Activated T-cell treated with anti-CD3 and anti-CD28 coated beads for 1 hour (primary cell): ENCODE results near the gene IL11.

Experiments
- DNase-seq: peaks from one replicate; pipeline ENCODE4 v3.0.0-alpha.2; 2020; ENCODE audit warnings: low read depth

Gene IL11

DNA sequence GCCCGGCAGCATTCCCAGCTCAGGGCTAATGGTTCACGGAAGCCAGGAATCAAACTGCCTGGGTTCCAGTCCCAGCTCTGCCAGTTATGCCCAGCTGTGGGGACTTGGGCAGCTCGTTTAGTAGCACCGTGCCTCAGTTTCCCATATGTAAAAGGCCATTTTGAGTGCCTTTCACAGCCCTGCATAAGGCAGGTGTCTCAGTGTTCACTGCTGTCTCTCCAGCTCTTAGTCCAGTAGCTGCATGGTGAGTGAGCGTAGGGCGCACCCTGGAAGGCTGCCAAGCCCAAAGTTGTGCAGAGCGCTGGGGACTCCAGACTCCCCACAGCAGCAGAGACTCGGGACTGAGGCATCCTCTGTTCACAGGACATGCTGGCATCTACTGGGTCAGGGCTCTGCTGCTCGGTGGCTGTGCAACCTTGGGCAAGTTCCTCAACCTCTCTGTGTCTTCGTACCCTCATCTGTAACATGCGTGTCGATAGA, 21.0 kb upstream of the IL11 start:
- DNase-seq, result no peak

DNA sequence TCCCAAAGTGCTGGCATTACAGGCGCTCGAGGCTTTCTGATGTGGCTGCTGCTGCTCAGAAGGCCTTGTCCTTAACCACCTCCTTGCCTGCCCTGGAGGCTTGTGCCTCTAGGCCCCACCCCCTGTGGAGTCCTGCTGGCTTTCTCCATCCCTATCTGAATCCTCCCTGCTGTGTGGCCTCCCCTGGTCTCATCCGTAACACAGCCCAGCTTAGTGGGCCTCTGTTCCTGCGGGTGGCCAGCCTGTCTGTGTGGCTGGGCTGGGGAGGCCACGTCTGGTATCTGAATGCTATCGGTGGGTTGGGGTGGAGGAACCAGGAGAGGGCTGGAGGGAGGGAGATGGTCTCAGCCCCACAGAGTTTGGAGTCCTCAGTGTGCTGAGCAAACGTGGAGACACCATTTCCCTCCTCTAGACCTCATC, 20.2 kb upstream of the IL11 start:
- no peak for DNase-seq

DNA sequence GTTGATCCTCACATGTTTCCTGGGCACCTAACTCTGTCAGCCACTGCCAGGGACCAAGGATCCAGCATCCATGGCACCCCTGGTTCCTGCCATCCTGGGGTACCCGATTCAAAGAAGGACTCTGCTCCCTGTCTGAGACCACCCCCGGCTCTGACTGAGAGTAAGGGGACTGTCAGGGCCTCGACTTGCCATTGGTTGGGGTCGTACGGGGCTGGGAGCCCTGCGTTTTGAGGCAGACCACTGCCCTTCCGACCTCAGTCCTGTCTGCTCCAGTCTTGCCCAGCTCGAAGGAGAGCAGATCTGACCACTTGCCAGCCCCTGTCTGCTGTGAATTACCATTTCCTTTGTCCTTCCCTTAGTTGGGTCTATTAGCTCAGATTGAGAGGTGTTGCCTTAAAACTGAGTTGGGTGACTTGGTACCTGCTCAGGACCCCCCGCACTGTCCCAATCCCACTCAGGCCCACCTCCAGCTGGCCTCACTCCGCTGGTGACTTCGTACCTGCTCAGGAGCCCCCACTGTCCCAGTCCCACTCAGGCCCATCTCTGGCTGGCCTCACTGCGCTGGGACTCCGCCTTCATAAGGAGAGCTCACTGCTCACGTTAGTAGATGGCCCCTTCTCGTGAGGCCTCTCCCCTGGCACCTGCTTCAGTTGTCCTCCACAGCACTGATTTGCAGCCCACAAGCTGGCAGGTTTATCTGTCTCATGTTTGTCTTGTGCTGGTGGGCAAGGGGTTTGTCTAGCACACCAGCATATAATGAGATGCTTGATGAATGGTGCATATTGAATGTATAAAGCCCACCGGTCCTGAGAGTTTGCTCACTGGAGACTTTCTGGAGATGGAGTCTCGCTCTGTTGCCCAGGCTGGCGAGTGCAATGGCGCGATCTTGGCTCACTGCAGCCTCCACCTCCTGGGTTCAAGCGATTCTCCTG, 19.4 kb upstream of the IL11 start:
- no peak for DNase-seq

DNA sequence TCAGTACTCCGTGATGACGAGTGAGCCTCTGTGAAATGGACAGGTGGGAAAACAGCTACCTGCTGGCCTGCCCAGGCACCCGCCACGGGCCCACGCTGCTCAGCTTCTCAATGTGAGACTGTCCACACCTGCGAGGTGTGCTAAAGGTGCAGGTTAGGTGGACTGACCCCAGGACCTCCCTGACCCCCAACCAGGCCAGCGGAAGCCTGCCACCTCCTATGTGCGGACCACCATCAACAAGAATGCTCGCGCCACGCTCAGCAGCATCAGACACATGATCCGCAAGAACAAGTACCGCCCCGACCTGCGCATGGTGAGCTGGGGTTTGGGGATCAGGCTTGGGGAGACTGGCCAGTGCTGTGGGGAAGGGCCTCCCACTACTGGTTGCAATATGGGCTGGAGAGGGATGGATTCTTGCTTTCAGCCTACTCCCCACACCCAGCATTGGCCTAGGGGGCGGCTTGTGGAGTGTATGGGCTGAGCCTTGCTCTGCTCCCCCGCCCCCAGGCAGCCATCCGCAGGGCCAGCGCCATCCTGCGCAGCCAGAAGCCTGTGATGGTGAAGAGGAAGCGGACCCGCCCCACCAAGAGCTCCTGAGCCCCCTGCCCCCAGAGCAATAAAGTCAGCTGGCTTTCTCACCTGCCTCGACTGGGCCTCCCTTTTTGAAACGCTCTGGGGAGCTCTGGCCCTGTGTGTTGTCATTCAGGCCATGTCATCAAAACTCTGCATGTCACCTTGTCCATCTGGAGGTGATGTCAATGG, 17.7 kb upstream of the IL11 start:
- DNase-seq, result no peak

DNA sequence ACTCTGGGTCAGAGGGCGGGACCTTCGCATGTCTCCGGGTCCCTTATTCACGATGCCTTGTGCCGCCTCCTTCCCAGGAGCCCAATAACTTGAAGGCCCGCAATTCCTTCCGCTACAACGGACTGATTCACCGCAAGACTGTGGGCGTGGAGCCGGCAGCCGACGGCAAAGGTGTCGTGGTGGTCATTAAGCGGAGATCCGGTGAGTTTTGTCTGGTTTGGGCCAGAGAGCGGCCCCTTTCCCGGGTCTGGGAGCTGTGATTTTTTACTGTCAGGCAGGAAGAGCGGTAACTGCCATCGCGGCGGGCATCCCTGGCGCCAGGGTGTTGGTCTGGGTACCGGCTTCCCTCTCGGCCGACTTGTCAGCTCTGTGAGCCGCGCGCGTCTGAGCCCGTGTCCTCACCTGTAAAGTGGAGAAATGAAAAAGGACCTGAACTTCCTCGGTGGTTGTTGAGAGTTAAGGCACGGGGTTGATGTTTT, 16.3 kb upstream of the IL11 start:
- DNase-seq, result no peak

DNA sequence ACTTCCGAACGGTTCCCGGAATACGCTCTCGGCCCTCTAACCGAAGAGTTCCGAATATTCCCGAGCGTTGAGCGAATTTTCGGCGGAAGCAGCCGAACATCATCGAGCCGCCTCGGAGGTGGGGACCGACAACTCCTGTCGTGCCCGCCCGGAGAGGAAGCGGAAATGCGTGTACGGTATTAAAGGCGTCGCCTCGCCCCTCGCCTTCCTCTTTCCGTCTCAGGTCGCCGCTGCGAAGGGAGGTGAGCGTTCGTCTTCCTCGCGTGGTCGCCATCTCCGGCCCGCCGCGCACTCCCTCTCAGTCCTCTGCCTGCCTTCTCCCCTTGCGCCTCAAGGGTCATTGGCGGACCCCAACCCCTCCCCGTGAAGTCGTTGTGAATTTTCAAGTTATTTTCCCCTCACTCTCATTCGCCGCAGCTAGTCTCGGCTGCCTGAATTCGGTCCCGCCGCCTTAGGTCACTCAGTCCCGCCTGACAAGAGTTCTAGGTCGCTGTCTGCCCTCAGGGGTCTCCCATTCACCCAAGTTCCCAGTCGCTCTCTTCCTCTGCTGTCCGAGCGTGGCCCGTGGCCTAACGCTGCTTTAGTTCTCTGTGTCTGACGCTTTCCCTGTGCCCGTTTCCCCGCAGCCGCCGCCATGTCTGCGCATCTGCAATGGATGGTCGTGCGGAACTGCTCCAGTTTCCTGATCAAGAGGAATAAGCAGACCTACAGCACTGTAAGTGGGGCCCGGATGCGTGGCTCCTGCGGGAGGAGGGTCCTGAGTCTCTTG, 15.6 kb upstream of the IL11 start, which contains the start of gene RPL28:
Gene RPL28, plus strand, starts transcription at position 209 of the 769 bp plus-strand sequence. Its CDS starts 426 bp downstream, at position 635.
- peak; percentile 95 for DNase-seq

DNA sequence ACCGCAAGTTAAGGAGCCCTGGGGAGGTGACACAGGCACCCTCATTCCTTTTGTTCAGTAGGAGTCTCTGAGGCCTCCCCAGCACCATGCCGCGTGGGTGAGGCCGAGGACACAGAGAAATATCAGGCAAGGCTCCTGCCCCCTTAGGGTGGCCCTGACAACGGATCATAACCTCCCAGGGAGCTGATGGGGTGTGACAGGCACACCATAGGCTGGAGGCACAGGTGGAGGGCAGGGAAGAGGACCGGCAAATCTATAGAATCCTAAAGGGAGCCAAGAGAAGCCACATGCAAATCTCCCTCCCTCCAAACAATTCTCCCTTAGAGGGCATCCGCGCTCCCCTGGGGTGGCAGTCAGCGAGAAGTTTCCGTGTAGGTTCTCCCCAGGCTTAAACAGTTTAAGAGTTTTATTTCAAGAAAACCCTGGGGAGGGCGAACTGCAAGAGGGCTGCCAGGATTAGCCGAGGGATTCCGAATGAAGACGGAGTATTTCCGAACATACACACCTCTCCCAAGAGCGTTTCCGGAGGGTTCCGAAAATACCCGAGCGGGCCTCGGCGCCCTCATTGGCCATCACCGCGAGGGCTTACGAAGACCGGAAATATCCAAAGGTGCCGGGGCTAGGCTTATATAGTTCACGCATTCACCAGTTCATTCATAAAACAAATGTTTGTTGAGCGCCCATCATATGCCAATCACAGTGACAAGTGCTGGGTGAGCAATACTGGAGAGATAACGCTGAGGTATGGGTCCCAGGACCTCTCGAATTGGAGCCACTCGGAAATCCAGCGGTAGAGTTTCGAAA, 14.9 kb upstream of the IL11 start:
- DNase-seq, result peak; percentile 93

DNA sequence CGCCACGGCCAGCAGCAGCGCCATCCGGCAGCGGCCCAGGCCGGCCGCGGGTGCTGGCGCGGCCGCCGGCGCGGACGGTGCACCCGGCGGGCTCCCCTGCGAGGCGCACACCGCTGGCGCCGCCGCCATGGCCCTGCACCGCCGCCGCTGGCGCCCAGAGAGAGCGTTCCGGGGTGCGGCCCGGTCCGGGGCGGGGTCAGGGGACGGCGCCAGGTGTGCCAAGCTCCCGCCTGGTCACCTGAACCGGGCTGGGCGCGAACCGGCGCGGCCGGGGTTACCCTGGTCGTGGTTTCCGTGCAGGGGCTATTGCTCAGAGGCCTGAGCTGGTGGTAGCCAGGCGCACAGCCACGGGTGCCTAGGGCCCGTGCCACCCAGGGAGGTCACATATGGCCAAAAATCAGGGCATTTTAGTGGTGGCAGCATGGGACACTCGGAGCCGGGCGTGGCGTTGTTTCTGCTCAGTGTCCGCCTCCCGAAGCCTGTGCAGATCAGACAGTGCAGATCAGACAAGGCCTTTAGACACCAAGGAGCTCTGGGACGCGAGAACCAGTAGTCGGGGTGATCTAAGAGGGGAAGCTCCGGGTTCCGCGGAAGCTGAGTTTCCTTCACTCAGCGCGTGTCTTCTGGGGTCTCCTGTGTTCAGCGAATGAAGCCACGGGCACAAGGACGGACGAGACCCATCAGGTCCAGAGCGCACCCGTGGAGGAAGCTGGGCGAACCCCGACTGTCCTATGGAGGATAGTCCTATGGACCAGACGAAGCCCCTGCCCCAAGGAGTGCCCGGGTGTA, 14.1 kb upstream of the IL11 start, which contains the start of gene TMEM238:
Gene TMEM238, minus strand, starts transcription at position 162 of the 789 bp plus-strand sequence. Its CDS starts 33 bp downstream, at position 129.
- DNase-seq, result peak; percentile 18

DNA sequence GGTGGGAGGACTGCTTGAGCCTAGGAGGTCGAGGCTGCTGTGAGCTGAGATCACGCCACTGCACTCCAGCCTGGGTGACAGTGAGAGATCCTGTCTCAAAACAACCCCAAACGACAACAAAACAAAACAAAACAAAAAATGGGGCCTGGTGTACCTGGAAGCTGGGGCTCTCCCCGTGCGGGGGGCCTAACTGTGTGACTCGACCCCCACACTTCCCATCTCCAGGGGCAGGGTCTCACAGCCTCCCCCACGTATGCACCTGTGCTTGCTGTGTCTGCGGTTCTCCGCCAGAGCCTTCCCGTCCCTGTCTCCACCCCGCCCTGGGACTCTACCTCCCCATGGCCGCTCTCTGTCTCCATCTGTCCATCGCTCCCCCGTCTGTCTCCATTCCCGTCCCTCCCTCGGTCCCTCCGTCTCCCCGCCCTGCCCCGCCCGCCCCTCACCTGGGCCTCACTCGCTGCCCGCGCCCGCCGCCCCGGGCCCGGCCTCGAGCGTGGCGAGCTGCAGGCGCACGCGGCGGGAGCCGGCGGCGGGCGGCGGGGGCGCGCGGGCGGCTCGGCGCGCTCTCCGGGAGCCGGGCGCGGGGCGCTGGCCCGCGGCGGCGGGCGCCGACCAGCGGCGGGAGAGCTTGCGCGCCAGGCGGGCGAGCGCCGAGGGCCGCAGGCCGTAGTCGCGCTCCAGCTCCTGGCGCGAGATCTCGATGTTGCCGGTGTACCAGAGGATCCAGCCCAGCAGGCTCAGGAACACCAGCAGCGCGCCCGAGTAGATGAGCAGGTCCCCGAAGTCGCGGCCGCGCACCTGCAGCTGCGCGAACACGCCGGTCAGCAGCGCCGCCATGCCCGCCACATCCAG, 13.2 kb upstream of the IL11 start:
- DNase-seq, result peak; percentile 18

DNA sequence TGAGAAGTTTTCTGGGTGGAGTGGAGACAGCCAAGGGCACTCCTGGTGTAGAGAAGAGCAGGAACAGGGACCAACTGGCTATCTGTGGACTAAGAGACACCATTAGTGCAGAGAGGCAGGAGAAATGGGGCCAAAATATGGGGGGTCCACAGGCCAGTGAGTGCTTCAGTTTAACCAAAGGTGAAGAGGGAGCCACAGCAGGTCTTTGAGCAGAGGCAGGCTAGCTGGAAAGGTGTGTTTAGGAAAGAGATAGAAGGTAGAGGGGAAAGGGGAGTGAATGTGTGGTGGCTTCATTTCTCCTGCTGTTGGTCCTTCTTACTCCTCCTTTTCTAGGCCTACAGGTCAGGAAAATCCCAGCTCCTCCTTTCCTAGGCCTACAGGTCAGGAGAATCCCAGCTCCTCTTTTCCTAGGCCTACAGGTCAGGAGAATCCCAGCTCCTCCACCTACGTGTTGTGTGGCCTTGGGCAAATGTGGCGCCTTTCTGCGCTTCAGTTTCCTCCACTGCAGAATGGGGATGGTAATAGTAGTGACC, 12.3 kb upstream of the IL11 start:
- no peak for DNase-seq

DNA sequence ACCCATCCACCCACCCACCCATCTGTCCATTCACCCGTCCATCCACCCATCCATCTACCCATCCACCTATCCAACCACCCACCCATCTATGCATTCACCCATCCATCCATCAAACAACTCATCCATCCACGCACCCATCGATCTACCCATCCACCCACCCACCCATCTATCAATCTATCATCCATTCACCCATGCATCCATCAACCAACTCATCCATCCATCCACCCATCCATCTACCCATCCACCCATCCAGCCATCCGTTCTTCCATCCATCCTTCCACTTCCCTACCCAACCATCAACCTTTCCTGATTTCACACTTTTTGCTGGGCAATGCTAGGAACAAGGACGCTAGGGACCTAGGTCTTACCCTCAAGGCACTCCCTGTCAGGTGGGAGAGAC, 11.8 kb upstream of the IL11 start:
- DNase-seq, result no peak

DNA sequence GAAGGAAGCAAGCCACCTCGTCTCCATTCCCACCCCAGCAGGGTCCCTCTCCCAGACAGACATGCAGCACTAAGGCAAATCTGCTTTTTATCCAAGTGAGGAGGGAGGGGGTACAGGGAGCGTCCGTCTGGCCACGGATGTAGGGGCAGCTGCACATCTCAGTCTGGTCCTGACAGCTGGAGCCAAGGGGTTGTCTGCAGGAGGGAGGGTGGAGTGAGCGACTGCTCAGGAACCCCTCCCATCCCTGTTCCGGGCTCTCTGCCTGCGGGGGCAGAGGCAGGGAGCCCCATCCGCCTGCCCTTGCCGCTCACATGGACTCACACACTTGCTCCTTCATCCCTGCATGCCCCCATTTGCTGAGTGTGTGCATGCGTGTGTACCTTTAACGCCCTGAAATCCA, 8.9 kb upstream of the IL11 start:
- no peak for DNase-seq

DNA sequence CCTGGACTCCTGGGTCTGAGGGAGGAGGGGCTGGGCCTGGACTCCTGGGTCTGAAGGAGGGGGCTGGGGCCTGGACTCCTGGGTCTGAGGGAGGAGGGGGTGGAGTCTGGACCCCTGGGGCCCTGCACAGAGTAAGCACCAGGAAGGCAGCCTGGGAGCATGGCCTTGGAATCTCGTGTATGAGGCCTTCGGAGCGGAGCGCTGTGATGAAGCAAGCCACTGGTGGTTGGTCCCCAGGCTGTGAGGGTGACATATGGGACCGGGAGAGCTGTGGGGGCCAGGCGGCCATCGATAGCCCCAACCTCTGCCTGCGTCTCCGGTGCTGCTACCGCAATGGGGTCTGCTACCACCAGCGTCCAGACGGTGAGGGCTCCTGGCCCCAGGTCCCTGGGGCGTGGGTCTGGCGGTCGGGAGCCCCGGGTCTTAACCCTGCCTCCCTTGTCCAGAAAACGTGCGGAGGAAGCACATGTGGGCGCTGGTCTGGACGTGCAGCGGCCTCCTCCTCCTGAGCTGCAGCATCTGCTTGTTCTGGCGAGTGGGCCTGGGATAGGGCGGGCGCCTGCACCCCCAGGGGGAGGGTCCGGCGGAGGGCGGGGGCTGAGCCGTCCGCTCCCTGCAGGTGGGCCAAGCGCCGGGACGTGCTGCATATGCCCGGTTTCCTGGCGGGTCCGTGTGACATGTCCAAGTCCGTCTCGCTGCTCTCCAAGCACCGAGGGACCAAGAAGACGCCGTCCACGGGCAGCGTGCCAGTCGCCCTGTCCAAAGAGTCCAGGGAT, 7.3 kb upstream of the IL11 start:
- no peak for DNase-seq

DNA sequence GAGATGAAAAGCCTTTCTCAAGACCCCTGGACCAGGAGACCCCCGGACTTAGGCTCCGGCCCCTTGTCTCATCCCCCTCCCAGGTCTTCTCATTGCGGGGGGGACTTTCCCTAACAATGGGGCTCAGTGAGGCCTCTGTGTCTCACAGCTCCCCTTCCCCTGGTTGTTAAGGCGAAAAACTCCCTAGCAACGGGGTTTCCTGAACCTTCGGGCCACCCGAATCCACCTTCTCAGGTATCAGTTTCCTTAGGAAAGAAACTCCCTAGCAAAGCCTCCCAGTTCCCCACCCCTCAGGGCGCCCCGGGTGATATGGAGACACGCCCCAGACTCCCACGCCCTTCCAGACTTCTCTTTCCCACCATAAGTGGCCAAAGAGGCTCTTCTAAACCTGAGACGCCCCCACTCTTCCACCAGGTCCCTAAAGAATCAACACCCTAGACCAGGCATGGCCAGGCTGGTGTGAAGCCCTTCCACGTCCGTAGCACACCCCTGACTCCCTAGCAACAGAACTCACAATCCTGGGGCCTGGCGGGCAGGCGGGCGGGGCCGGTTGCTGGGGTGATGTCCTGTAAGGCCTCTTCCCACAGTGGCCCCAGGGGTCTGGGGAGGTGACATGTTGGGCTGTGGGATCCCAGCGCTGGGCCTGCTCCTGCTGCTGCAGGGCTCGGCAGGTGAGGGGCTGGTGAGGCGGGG, 6.1 kb upstream of the IL11 start, which contains the start of gene TMEM190:
Gene TMEM190, plus strand, starts transcription at position 586 of the 693 bp plus-strand sequence. Its CDS starts 28 bp downstream, at position 614.
- no peak for DNase-seq

DNA sequence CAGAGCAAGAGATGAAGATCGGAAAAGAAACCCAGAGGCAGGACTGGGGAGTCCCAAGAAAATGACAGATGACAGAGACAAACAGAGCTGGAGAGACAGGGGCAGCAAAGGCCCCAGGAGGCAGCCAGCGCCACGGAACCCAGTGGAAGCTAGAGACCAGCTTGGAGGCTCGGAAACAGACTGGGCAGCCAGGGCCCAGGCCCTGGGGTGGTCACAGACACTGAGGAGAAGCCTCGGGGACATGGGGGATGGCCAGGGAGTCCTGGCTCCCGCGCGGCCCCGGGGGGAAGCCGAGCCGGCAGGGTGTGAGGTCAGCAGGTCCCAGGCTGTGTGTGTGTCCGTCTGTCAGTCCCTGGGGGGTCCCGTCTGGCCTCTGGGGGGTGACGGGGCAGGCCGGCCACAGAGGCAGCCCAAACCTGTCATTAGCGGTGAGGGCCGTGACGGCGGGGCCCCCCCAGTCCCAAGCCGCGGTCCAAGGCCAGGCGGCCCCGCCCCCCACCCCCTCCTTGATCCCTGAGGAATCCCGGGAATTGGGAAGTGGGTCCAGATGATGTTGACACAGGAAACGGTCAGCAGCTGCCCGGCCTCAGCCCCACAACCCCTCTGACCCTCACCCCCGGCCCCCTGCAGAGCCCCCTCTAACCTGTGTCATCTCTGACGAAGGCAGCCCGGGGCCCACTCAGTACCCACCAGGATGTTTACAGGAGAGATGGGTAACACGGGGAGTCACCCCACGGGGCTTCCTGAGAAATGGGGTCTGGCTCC, 3.9 kb upstream of the IL11 start:
- DNase-seq, result no peak

DNA sequence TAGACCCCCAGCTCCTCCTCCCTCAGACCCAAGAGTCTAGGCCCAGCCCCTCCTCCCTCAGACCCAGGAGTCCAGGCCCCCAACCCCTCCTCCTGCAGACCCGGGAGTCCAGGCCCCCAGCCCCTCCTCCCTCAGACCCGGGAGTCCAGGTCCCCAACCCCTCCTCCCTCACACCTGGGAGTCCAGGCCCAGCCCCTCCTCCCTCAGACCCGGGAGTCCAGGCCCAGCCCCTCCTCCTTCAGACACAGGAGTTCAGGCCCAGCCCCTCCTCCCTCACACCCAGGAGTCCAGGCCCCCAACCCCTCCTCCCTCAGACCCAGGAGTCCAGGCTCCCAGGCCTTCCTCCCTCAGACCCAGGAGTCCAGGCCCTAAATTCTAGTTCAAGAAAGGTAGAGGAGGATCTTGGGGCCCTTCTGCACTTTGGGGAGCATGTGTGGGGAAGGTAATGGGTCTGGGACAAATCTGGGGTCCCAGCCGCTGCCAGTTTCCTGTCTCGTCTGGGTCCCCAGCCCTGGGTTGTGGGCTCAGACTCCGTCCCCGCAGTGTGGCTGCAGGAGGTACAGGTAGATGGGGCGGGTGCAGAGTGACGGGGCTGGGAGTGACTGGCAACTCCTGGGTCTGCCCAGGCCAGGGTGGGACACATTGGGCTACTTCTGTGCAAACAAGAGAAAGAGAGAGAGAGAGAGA, 3.2 kb upstream of the IL11 start:
- DNase-seq, result no peak
